Measurements from ENCODE around the gene REN. TPM values are rescaled to one million over a fixed set of nuclear protein-coding genes. Genes with fewer than 3 reads are reported as not detected.

The REN gene
- total RNA-seq, 4 donors from 2014 or later = 0.17 to 0.26 TPM; not detected in 2

GRCh38 chr1:204142032-204142974, 23.8 kb downstream of the REN start:
- intact Hi-C loops (cut with DNase I; ENCODE audit: low total_unique reads) = no loop called here
- 96 to 97% methylated on average over 5 of the region's 5 CpGs for WGBS, 2 donors
- no peak overlapping the region for H3K4me3 ChIP-seq (ENCODE audit: low read depth, poor library complexity, severe bottlenecking)
- no peak for TF ChIP-seq POLR2A (IDR thresholded peaks at IDR 0.05)
- TF ChIP-seq CTCF (IDR thresholded peaks at IDR 0.05) = no peak
- no peak for DNase-seq (ENCODE audit: low spot score in 2 of 2)

- TF ChIP-seq POLR2A (IDR thresholded peaks at IDR 0.05) = no peak
- no peak for TF ChIP-seq CTCF (IDR thresholded peaks at IDR 0.05)
- WGBS, 2 donors = 90 to 93% methylated on average over 3 of the region's 3 CpGs
- H3K4me3 ChIP-seq (ENCODE audit: low read depth, poor library complexity, severe bottlenecking) = no peak overlapping the region
- intact Hi-C loops (cut with DNase I; ENCODE audit: low total_unique reads) = no loop called here
- no peak for DNase-seq (ENCODE audit: low spot score in 2 of 2)
Observed at GRCh38 chr1:204141131-204141530, 25.0 kb downstream of the REN start.

GRCh38 chr1:204139952-204140351, 26.2 kb downstream of the REN start:
- DNase-seq (ENCODE audit: low spot score in 2 of 2) = no peak
- TF ChIP-seq POLR2A (IDR thresholded peaks at IDR 0.05) = no peak
- TF ChIP-seq CTCF (IDR thresholded peaks at IDR 0.05) = no peak
- 95% methylated on average over 6 of the region's 6 CpGs for WGBS, 2 donors
- intact Hi-C loops (cut with DNase I; ENCODE audit: low total_unique reads) = no loop called here
- no peak overlapping the region for H3K4me3 ChIP-seq (ENCODE audit: low read depth, poor library complexity, severe bottlenecking)

GRCh38 chr1:204139088-204139487, 27.0 kb downstream of the REN start:
- WGBS, 2 donors = 88 to 92% methylated on average over 2 of the region's 2 CpGs
- no peak for DNase-seq (ENCODE audit: low spot score in 2 of 2)
- TF ChIP-seq CTCF (IDR thresholded peaks at IDR 0.05) (no peak), POLR2A (IDR thresholded peaks at IDR 0.05) (no peak)
- intact Hi-C loops (cut with DNase I; ENCODE audit: low total_unique reads) = no loop called here
- no peak overlapping the region for H3K4me3 ChIP-seq (ENCODE audit: low read depth, poor library complexity, severe bottlenecking)

GRCh38 chr1:204136814-204137213, 29.3 kb downstream of the REN start:
- H3K4me3 ChIP-seq (ENCODE audit: low read depth, poor library complexity, severe bottlenecking) = no peak overlapping the region
- WGBS, 2 donors = 72 to 79% methylated on average over 2 of the region's 2 CpGs

More at GRCh38 chr1:204136814-204137213, 29.3 kb downstream of the REN start:
- DNase-seq (ENCODE audit: low spot score in 2 of 2) = no peak
- intact Hi-C loops (cut with DNase I; ENCODE audit: low total_unique reads) = no loop called here
- TF ChIP-seq POLR2A (IDR thresholded peaks at IDR 0.05) (no peak), CTCF (IDR thresholded peaks at IDR 0.05) (no peak)
